ENCODE measurements around the gene SARM1. TPM values are rescaled to one million over a fixed set of nuclear protein-coding genes. Genes with fewer than 3 reads are reported as not detected.

SARM1 gene
- total RNA-seq, 1 donor from 2014 or later, result 11.4 TPM

DNA sequence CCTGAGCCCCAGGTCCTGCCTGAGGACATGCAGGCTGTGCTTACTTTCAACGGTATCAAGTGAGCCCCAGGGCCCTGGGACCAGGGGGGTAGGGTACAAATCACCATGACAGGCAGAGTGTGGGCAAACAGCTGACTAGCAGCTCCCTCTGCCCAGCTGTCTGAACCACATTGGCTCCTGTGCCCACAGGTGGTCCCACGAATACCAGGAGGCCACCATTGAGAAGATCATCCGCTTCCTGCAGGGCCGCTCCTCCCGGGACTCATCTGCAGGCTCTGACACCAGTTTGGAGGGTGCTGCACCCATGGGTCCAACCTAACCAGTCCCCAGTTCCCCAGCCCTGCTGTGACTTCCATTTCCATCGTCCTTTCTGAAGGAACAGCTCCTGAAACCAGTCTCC, 24.5 kb downstream of the SARM1 start:
- DNase-seq, result no peak

DNA sequence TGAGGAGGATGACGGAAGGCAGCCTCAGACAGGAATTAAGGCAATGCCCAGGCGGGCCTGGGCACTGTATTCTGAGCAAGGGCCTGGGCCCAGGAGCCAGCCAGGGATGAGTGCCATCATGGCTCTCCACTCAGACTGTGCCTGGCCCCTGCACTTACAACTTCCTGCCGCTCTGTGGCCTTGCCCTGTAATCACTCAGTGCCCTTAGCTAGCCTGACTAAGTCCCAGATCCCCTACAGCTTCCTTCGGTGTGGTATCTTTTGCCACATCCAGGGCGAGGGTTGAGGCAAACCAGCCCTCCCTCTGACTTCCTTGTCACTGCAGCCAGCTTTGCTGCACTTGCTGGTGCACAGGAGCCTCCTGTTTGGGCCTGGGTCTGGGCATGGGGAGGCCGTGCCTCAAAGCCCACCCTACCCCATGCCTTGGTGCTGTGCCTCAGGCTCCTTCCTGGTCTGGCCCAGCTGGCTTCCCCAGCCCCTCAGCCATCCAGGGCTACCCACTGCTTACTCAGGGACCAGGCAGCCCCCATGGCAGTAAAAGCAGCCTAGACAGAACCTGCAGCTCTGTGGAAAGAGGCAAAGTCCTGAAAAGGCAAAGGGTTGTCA, 25.2 kb downstream of the SARM1 start:
- DNase-seq, result no peak

DNA sequence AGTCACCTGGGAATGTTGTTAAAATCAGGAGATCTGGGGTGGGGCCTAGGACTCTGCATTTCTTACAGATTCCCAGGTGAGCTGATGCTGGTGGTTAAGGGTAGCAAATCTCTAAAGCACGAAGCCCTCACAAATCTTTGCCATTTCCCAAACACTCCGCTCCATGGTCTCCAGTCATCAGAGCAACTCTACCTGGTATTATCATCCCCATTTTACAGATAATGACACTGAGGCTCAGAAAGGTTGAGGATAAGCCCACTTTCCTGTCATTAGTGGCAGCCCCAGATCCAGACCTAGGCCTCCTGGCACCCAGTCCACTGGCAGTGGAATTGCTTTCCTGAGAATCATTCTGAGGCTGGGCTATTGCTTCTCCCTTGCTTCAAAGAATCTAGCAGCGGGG, 25.8 kb downstream of the SARM1 start:
- DNase-seq, result no peak

DNA sequence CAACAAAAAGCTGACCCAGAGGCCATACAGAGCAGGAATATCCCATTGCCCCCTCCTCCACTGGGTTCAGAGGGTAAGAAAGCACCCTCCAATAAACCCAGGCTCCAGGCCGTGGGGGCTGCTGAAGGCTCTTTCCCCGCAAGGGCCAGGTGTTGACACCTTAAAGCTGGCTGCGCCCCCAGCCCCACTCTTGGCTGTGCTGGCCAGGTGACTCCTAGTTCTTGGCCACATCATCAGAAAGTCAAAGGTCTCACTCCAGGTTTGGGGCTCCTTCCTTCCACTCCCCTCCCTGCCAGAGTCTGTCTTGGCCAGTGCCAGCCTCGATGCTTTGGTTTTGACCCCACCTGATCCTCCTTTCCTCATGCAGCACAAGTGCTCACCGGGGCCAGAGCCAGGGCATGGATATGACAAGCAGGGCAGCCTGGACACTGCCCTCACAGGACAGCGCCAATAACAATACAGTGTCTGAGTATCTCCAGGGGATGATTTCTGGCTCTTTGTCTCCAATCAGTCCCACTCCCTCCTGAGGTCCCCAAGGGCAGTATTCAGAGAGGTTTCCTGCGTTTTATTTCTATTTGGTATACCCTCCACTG, 26.3 kb downstream of the SARM1 start:
- DNase-seq, result no peak

DNA sequence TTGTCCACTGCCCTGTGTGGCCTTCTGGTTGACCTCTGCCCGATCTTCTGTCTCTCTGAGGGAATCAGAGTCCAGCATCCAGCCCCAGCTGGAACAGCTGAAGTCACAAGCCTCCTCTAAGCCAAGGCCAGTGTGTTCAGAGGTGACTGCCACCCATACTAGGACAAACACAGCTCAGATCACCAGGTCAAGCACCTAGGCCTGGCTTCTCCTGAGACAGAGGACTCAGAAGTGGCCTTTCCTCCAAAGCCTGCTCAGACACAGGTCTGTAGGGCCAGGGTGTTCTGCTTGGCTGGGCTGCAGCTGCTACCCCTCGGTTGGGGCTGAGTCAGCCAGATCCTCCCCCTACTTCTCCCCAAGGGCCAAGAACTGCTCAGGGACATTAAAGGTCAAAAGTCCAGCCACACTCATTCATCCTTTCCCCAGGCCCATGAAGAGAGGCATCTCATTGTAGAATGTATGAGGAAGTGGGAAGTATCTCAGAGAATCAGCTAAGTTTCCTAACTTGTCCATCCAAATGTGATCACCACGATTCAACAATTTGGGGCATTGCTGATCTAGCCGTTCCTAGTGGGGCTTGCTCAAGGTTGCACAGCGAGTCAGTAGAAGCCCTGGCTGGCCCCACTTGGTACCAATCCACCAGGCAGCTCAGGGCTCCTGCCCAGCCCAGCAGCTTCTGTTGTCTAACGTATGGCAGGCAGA, 26.9 kb downstream of the SARM1 start:
- no peak for DNase-seq

DNA sequence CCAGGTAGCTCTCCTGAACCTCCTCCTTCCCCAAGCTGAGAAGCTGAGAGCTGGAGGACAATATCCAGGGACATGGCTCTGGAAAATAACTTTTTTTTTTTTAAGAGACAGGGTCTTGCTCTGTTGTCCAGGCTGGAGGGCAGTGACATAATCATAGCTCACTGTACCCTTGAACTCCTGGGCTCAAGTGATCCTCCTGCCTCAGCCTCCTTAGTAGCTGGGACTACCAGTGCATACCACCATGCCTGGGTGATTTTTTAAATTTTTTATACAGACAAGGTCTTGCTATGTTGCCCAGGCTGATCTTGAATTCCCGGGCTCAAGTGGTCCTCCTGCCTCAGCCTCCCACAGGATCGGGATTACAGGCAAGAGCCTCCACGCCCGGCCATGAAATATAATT, 28.3 kb downstream of the SARM1 start:
- DNase-seq, result no peak

DNA sequence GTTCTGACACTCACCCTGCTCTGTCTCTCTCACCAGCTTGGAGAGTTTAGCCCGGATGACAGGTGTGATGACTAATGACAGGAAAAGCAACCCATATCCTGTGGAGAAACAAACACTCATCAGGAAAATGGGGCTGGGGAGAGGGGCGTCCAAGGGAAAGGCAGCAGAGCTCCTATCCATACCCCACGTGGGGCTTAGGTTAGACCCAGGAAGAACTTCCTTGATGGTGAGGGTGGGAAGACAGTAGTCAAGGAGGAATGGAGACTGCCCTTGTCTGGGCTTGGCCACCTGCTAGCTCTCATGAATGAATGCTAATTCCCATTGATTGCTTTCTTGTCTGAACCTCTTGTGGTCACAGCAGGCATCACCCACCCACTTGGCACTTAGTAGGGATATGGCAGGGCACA, 30.7 kb downstream of the SARM1 start:
- no peak for DNase-seq

DNA sequence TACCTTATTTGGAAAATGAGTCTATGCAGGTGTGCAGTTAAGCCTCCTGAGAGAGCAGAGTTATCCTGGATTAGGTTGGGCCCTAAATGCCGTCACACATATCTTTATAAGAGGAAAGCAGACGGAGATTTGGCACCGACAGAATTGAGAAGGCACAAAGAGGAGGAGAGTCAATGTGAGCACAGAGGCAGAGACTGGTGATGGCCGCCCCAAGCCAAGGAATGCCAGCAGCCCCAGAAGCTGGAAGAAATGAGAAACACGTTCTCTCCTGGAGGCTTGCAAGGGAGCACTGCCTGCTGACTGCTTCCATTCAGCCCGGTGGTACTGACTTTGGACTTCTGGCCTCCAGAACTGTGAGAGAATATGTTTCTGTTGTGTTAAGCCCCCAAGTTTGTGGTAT, 31.4 kb downstream of the SARM1 start:
- DNase-seq, result no peak

DNA sequence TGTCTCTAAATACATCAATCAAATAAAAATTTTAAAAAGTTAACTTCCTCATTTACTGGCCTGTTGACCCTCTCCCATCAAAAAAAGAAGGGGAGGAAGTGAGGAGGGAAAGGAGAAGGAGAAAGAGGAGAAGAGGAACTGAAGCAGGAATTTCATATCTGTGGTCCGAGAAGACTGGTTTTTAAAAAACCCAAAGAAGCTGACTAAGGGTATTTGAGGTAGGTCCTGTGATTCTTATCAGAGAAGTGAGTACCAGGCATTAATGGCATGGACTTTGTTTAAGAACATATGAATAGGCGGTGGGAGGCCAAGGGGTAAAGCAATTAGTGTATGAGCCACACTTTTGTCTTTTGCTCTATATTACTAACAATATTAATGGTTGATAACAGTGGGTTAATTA, 32.5 kb downstream of the SARM1 start:
- no peak for DNase-seq

DNA sequence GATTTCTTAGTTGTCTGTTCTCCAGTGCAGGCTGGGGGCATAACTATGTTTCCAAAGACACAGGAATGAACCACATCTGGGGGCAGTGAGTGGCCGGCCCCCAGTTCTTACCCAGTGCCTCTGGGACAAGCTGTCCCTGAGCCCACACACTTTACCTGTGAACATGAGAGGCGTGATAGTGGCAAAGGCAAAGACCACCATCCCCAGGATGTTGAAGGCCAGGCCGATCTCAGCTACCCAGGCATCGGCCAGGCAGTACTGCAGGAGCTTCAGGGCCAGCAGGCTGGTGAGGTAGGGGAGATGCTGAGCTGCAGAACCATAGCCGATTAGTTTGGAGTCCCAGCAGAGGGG, 32.9 kb downstream of the SARM1 start:
- no peak for DNase-seq

DNA sequence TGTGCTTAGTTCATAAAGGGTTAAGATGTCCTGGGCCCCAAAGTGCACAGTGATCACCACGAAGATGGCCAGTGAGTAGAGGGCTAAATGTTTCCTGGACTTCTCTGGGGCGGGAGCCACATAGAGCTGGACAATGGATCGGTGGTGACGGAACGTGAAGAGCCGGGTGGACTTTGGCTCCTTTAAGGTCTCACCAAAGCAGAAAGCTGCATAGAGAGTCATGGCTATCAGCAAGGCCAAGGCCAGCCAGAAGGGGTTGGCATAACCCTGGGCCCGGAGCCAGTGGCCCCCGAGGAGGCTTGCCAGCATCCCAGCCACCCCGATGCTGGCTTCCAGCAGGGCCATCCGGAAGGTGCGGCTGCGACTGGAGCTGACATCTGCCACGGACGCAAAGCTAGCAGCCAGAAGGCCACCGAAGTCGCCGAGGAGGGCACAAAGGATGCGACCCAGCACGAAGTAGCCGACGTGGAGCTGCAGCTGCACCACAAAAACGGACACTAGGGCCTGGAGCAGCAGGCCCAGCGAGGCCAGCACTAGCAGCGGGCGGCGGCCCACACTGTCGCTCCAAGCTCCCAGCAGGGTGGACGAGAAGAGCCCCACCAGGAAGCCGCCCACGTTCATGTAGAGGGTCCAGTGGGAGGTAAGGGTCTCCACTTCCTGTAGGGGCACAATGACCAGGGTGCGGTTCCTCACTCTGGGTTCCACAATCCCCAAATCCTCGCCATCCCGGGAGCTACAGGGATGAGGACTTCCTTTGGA, 33.5 kb downstream of the SARM1 start:
- DNase-seq, result no peak

DNA sequence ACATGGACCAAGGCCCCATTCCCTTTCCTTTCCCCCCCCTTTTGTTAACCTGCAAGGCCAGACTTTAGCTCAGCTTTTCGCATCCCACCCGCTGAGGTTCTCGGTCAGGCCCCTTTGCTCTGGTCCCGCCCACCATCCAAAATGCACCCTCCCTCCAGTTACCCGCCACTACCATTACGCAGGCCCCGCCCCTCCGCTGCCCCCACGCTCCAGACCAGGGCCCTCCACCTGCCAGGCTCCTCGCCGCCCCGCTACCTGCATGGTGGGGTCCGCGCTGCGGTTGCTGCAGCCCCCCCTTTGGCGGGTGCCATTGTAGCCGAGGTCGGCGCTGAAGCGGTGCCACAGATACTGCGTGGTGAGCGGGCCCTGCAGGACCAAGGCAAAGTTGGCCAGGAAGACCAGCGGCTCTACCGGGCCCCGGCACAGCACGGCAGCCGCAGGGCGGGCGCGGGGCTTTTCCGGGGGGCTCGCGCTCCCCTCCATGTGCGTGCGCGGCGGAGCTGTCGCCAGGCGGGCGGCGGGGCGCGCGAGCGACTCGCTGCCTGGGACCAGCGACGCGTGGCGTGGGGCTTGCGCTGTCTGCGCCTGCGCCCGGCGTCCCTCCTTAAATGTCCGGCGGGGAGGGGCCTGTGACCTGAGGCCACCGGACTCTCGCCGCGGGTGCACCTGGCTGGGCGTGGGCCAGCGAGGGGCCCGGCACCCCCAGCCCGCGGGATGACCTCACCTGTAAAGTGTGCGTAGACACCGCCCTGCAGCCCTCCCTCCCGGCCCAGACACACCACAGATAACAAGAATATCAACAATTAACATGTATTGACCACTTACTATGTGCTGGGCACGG, 34.4 kb downstream of the SARM1 start, which contains the start of gene SLC46A1:
SLC46A1 (minus strand) TSS at position 581 of the 841 bp plus-strand sequence; CDS start at position 483, 98 bp downstream.
- DNase-seq, result peak; percentile 69

DNA sequence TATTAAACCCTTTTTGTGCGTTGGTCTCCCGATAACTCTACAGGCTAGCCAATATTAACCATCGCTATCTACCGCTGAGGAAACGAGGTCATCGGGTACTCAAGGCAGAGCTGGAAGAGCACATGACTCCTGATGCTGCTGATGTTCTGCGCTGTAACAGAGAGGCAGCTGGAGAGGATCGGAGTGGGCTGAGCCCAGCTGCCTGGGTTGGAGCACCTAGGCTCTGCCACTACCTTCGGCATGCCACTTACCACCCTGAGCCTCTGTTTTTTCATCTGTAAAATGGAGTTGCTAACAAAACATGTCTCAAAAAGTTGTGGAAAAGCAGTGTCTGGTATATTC, 35.0 kb downstream of the SARM1 start:
- DNase-seq, result no peak

DNA sequence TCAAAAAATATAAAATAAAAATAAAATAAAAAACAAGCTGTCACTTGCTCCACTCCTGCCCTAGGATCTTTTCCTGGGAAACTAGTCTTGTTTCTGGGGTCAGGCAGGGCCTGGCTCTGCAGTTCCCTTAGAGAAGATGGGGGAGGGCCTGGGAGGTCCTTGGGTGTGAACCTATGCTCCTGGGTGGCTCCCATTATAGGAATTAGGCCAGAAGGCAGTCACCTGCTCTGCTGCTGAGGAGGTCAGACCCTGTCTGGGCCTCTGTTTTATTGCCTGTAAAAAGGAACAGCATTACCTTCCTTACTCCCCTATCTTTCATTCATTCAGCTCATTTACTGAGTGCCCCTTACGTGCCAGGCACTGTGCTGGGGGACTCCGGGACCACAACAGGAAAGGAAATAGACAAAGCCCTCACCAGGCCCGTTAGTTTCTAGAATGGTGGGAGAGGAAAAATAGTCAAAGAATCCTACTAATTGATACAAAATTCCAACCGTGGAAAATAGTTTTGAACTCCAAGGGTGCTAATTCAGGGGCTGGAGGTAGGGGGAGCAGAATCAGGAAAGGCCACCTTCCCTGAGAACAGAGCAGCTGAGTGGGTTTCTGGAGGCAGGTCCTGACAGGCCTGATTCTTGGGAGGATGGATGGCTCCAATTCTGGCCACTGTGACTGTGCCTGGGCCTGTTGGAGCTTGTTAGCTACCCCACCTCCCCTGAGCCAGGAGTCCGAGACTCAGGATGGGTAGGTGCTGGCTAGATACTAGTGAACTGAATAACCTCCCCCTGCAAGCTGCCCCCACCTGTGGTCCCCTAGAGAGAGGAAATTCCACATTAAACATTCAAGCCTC, 35.9 kb downstream of the SARM1 start:
- DNase-seq, result no peak

DNA sequence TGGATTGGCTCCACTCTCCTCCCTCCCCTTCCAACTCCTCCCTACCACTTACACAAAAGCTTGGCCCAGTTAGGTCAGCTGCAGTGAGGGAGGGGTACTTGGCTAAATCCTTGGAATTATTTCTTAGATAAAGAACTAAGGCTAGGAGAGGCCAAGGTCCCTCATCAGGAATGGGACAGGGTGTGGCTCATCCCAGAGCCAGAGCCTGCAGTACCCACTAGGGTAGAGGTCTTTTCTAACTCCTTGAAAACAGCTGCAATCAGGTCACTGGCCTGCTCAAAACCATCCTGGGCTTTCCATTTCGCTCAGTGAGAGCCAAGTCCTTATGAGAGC, 36.4 kb downstream of the SARM1 start:
- DNase-seq, result no peak

DNA sequence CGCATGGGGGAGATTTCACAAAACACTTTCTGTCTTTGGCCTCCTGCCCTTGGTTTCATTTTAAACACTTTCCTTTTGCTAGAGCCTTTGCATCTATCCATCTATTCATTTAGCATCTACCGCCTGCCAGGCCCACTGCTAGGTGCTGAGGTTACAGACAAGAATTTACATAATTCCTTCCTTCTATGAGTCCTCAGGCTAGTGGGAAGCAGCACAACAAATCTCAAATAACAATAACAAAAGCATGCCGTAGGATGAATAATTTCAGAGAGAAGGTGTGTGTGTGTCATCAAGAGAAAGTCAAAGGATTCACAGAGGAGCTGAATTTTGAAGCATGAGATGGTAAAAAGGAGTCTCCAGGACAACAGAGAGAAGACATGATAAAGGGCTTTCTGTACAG, 40.6 kb downstream of the SARM1 start:
- DNase-seq, result no peak

DNA sequence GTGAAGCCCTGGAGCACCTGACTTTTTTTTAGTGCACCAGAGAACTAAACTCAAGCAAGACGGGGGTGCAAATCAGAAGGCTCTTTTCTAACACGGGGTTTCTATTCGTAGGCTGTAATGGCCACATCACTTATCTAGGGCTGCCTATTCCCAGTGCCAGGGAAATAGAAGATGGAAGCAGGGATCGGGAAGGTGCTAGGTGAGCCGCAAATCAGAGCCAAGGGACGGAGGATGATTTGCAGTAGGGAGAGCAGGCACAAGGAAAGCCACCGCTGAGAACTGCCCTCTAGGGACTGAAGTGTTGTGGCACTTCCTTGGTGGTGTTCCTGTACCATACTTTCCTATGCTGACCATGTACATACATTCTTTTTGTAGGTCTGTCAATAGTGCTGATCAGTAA, 42.3 kb downstream of the SARM1 start:
- no peak for DNase-seq

DNA sequence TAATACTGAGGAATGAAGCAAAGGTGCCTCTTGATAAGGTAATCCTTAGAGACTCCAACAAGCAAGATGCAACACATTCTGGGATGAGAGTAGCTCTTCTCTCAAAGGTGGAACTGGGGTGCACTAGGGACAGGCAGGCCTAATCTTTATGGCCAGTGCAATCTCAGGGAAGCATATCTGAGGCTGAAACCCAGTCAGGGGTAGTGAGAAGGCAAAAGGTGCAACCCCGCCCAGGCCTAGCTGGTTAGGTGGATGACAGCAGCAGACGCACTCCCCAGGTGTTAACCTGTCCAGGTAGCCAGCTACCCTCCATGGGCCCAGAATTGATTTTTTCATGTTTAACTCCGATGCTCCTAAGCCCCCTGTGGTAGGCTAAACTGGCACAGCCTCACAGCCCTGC, 44.4 kb downstream of the SARM1 start:
- no peak for DNase-seq

DNA sequence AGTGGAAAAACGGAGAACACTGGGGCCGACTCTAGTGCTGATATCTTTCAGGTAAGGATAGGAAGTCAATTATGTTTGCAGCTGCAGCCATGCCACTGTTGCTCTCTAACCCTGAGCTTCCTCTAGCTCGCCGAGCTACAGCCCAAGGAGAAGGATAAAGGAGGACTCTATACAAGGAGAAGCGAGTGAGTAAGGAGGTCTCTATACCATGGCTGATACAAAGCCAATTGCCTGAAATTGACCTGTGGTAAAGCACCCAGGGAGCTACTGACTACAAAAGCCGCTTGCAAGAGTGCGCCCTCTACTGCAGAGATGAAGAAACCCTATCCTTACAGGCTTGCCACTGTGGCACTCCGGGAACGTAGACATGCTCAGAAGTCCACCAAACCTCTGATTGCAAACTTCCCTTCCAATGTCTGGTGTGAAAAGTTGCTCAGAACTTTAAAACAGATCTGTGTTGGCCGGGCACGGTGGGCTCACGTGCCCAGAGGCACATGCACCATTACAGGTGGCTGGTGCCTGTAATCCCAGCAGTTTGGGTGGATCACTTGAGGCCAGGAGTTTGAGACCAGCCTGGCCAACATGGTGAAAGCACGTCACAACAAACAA, 45.3 kb downstream of the SARM1 start:
- DNase-seq, result peak; percentile 43

DNA sequence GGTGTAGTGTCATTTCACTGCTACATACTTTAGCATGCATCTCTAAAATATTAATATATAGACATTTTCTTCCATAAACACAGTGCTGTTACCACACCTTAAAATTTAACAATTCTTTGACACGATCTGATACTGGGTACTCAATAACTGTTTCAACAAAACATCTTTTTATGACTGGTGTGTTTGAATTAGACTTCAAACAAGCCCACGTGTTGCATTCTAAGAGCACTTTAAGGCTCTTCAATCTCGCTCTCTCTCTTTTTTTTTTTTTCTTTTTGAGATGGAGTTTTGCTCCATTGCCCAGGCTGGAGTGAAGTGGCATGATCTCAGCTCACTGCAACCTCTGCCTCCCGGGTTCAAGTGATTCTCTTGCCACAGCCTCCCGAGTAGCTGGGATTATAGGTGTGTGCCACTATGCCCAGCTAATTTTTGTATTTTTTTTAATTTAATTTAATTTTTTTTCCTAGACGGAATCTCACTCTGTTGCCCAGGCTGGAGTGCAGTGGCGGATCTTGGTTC, 50.4 kb downstream of the SARM1 start:
- no peak for DNase-seq

DNA sequence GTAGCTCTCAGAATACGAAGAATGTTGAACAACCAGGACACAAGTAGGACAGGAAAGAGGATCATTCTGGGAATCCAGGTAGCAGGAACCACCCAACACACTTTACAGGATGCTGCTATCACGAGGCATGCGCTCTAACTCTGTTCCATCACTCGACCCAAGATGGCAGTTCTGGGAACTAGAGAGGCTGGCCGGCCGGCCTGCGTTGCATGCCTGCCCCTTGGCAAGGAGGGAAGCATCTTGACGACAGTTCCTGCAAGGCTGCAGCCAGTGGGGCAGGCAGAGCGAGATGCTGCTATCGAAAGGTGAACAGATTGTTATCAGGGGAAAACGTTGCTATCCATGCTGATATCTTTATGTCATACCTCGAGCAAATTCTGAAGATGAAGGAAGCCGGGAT, 53.7 kb downstream of the SARM1 start:
- no peak for DNase-seq
